HFF-Myc (cell line): ENCODE data around the gene GOLGA3.

Source experiments
- DNase-seq: peaks from one replicate; pipeline ENCODE4 v3.0.0-alpha.2; 2011; ENCODE audit warnings: low read depth; ENCODE audit errors: extremely low read depth
- H3K4me3 ChIP-seq: replicated peaks from 2 replicates; pipeline ENCODE4 v1.5.1; 2011; ENCODE audit warnings: low read depth, mild to moderate bottlenecking, control low read depth, low read length
- CTCF ChIP-seq: IDR thresholded peaks from 2 replicates; pipeline ENCODE4 v1.5.1; 2012; ENCODE audit warnings: mild to moderate bottlenecking, low read depth, low read length, control low read depth; ENCODE audit errors: missing control alignments

GOLGA3 gene

GRCh38 chr12:132825861-132826260 is 2.8 kb downstream of the GOLGA3 start:
- DNase-seq: no peak
- H3K4me3 ChIP-seq: no peak overlapping the region
- TF ChIP-seq CTCF: no peak

GRCh38 chr12:132825089-132825488 is 3.6 kb downstream of the GOLGA3 start:
- H3K4me3 ChIP-seq: no peak overlapping the region
- TF ChIP-seq CTCF: no peak
- no peak for DNase-seq

- no peak overlapping the region for H3K4me3 ChIP-seq
- no peak for TF ChIP-seq CTCF
- no peak for DNase-seq
Measured at GRCh38 chr12:132824053-132824452, 4.6 kb downstream of the GOLGA3 start.

- TF ChIP-seq CTCF: no peak
- no peak for DNase-seq
- no peak overlapping the region for H3K4me3 ChIP-seq
Measured at GRCh38 chr12:132818562-132818961, 10.1 kb downstream of the GOLGA3 start.

- no peak for DNase-seq
- H3K4me3 ChIP-seq: no peak overlapping the region
- TF ChIP-seq CTCF: no peak
Measured at GRCh38 chr12:132814232-132814631, 14.4 kb downstream of the GOLGA3 start.

GRCh38 chr12:132813443-132813842 is 15.2 kb downstream of the GOLGA3 start:
- no peak for TF ChIP-seq CTCF
- no peak overlapping the region for H3K4me3 ChIP-seq
- DNase-seq: no peak

- no peak for TF ChIP-seq CTCF
- H3K4me3 ChIP-seq: no peak overlapping the region
- DNase-seq: no peak
Measured at GRCh38 chr12:132812631-132813305, 15.9 kb downstream of the GOLGA3 start.
